ENCODE results near the gene MIGA2. TPM values are rescaled to one million over a fixed set of nuclear protein-coding genes. Genes with fewer than 3 reads are reported as not detected.
A peak's percentile ranks its signal among the peaks of the same experiment; 100 is the strongest.

Gene MIGA2
- total and polyA plus RNA-seq, 10 donors: 20.2 to 47.1 (median 34.4) TPM

- Histone ChIP-seq H3K27ac (no peak overlapping the region), H3K27me3 (replicated peaks in 1 of 7) (no peaks in the 10 kb centered on the region), H3K4me3 (peak overlapping the region in 1 of 8 donors; percentile 92), H3K36me3 (peaks cover 0 to 33% (median 0%) of the 10 kb centered on the region in 6 donors), H3K9me3 (no peaks in the 10 kb centered on the region), H3K4me1 (peaks cover 13 to 47% (median 39%) of the 10 kb centered on the region in 6 donors)
- 78 to 87% (median 84%) methylated on average over 10 of the region's 10 CpGs for WGBS, 5 donors
- no peak for DNase-seq
- intact Hi-C loops (cut with DNase I; ENCODE audit: low total_unique reads): no loop called here
- no peak for TF ChIP-seq CTCF (IDR thresholded peaks at IDR 0.05 in 8 of 11, conservative IDR thresholded peaks at IDR 0.05 in 3 of 11)
- TF ChIP-seq POLR2AphosphoS5 (IDR thresholded peaks at IDR 0.05): no peak
- no peak for TF ChIP-seq POLR2A (IDR thresholded peaks at IDR 0.05)
These were observed 72.5 kb downstream of the MIGA2 start for GRCh38 chr9:129108805-129109536.

GRCh38 chr9:129109537-129109903 lies 73.1 kb downstream of the MIGA2 start:
- Histone ChIP-seq H3K27ac (peak overlapping the region in 1 of 8 donors; percentile 95), H3K4me3 (peak overlapping the region in 4 of 8 donors; percentile 78 to 97 (median 92)), H3K36me3 (peaks cover 0 to 33% (median 0%) of the 10 kb centered on the region in 6 donors), H3K27me3 (replicated peaks in 1 of 7) (no peaks in the 10 kb centered on the region), H3K4me1 (peaks cover 13 to 53% (median 44%) of the 10 kb centered on the region in 6 donors), H3K9me3 (no peaks in the 10 kb centered on the region)
- 67 to 86% (median 79%) methylated on average over 7 of the region's 7 CpGs for WGBS, 5 donors
- no peak for DNase-seq
- intact Hi-C loops (cut with DNase I; ENCODE audit: low total_unique reads): no loop called here
- no peak for TF ChIP-seq POLR2AphosphoS5 (IDR thresholded peaks at IDR 0.05)
- no peak for TF ChIP-seq POLR2A (IDR thresholded peaks at IDR 0.05)
- TF ChIP-seq CTCF (IDR thresholded peaks at IDR 0.05 in 8 of 11, conservative IDR thresholded peaks at IDR 0.05 in 3 of 11): no peak

GRCh38 chr9:129109952-129110739 lies 73.7 kb downstream of the MIGA2 start:
- Histone ChIP-seq H3K4me1 (peaks cover 13 to 59% (median 48%) of the 10 kb centered on the region in 6 donors), H3K36me3 (peaks cover 0 to 33% (median 0%) of the 10 kb centered on the region in 6 donors)
- intact Hi-C loops (cut with DNase I; ENCODE audit: low total_unique reads): no loop called here

More at GRCh38 chr9:129109952-129110739, 73.7 kb downstream of the MIGA2 start:
- Histone ChIP-seq H3K4me3 (peak overlapping the region; percentile 63 to 97 (median 84)), H3K27ac (peak overlapping the region; percentile 55 to 97 (median 92)), H3K9me3 (no peaks in the 10 kb centered on the region), H3K27me3 (replicated peaks in 1 of 7) (no peaks in the 10 kb centered on the region)
- no peak for DNase-seq
- TF ChIP-seq CTCF (IDR thresholded peaks at IDR 0.05 in 8 of 11, conservative IDR thresholded peaks at IDR 0.05 in 3 of 11) (no peak), POLR2A (IDR thresholded peaks at IDR 0.05) (no peak), POLR2AphosphoS5 (IDR thresholded peaks at IDR 0.05) (no peak)
- 6 to 28% (median 9%) methylated on average over 15 to 64 of the region's 64 CpGs for WGBS, 5 donors

Measured in spleen (tissue), 11 donors.